HG03439 (cell line): ENCODE data around the gene CSNK1G2.

Source experiments
- ATAC-seq: cut with Tn5 transposase; IDR thresholded peaks from one replicate; pipeline ENCODE4 v1.9.1; 2021; ENCODE audit warnings: mild to moderate bottlenecking, moderate library complexity; ENCODE audit not compliant: unreplicated experiment

The CSNK1G2 gene

DNA sequence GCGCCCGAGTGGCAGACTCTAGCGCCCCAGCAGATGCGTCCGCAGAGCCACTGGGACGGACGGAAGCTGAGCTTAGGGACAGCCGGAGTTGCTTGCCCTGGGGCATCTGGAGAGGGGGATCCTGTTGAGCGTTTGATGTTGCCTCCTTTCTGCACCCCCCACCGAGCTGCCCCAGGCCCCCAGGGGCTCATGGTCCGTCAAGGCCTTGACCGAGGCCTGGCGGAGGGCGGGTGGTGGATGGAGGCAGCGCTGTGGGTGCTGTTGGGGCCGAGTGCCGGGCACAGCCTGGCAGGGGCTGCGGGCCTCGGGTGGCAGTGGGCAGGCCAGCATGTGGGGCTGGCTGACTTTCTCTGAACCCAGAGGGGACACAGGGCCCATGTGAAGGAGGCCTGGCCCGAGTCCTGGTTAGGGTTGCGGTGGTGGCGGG is 2.7 kb downstream of the CSNK1G2 start:
- ATAC-seq = no peak

DNA sequence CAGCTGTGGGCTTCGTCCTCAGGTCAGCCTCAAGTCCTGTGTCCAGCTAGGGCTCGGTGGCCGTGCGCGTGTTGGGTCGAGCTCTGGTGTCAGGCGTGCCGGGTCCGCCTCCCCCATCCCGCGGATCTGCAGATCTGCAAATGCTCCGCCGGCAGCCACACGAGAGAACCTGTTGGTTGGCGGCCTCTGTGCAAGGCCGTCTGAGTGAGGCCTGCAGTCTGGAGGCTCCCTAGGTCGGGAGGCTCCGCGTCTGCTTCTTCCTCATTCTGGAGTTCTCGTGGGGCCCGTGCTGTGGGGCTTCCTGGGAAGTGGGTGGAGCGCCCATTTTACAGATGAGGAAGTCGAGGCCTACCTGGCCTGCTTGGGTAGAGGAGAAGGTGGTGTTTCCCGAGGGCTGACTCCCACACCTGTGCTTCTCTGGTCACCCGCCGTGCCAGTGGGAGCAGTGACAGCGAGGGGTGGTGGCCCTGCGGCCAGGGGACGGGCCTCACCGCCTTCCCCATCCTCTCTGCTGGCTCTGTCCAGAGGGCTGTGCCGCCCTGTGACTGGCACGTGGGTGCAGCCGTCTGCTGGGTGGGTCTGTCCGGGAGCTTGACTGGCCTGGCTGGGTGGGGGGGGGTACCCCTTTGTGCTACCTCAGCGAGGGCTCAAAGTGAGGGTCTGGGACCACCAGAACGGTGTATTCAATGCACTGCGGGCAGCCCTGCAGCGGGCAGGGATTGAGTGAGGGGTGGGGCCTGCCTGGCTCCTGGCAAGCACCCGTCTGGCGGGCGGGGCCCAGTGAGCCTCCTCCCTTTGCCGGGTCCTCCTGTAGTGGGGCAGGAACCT is 3.3 kb downstream of the CSNK1G2 start:
- ATAC-seq = no peak

DNA sequence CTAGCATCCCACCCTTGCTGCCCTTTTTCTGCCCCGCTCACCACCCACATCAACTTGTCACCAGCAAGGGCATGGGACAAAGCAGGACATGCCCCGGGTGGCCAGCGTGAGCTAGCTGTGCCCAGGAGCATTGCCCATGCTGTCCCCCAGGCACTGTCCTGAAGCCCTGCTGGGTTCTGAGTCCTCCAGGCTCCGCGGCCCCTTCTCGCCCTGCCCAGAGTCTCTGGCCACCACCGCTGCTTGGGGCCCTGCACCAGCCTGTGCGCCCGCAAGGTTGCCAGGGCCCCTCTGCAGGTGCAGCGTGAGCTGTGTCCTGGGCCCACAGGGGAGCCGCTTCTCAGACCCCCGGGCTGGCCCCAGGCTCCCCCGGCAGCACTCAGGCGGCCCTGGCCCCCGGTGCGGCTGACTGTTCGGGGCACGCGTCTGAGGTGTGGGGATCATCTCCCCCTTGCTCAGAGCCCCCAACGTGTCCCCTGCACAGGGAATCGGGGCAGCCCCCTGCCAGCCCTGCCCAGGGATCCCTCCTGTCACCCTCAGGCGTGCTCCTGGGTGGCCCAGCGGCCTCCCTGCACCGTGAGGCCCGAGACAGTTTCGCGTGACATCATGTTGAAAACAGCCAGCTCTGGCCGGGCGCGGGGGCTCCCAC is 4.1 kb downstream of the CSNK1G2 start:
- ATAC-seq = no peak

DNA sequence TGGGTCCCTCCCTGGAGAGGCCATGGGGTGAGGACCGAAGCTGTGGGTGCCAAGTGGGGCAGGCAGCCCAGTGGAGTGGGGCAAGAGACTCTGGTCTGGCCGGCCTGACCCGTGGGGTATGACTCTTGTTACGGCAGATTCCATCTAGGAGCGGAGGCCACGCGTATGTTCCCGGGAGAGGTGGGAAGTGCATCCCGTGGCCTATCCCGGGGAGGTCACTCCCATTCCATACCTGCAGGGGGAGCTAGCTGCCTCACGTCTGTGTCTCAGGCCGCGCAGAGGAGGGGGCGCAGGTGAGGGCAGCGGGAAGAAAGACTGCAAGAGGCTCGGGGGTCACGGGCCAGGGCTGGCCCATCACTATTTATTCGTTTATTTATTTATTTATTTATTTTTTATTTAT is 4.9 kb downstream of the CSNK1G2 start:
- ATAC-seq = no peak

DNA sequence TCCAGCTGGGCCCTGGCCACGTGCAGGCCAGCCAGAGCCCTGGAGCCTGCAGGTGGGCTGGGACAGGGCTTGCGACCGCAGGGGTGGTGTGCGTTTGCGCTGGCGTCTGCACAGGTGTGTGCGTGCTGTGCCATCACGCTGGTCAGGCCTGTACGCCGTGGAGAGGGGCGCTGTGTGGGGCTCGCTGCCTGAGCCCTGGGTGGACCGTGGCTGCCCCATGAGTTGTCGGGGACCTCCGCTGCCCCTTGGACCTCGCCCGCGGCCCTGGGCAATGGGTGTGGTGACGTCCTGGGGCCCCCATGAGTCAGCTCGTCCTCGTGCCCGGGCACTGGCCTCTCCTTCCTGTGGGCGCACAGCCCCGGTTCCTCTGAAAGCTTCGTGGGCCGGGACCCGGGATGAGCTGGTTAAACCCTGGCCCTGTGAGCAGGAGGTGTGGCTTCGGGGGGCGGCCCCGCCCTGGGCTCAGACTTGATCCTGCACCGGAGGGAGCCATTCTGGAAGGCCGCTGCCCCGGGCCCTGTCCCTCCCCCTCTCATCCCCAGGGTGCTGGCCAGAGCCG is 6.8 kb downstream of the CSNK1G2 start:
- ATAC-seq = no peak

DNA sequence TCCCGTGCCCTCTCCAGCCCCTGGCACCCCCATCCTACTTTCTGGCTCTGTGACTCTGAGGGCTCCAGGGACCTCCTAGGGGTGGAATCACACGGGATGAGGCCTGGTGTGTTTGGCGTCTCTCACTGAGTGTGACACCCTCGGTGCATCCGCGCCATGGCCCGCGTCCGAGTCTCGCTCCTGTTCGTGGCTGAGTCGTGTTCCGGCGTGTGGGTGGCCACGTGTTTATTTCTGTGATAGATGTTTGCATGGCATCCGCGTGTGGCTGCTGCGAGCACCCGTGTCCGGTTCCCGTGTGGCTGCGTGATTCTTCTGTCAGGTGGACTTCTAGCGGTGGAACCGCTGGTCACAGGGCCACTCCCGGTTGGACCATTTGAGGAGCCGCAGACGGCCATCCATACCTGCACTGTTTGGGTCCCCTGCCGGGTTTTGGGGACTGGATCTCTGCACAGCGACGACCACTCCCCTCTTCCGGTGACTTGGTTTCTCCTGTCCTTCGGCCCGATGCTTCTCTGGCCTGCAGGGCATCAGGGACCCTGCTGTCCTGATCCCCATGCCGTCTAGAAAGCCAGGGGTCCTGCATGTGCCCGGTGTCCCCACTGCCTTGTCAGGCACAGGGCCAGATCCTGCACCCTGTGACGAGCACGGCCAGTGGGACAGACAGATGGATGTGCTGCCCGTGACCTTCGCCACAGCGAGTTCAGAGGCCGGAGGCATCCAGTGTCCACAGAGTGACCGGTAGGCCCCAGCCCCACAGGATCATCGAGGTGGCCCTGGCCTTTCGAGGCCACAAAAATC is 8.5 kb downstream of the CSNK1G2 start:
- ATAC-seq = no peak

DNA sequence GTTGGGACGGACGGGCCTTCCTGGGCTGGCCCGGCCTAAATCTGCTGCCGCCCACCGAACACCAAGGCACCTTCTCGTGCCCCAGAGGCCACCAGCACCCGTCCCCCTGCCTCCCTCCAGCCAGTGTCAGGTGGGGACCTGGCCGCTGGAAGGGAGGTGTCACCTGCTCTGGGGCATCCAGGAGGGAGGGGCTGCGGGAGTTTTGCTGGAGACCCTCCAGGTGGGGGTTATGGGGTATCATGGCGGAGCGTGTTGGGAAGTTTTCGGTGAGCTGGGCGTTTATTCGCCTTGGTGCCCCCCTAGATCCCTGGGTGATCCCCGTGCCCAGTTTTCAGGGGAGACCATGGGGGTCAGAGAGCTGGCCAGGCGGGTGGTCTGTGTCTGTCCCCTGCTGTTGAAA is 9.7 kb downstream of the CSNK1G2 start:
- ATAC-seq = no peak

DNA sequence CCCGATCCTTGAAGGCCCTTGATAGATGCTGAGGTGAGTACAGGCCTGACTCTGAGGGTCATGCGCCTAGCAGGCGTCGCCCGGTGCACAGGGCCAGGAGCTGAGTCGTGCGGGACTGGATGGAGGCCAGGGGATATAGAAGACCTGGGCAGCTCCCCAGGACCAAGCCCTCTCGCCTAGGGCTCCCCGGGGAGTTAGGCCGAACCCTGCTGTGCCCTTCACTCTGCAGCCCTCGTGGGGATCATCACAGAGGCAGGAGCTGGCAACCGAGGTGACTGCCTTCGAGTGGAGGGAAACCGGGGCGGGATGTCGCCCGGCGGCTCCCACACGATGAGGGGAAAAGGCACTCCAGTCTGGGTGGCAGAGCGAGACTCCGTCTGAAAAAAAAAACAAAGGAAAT is 11.7 kb downstream of the CSNK1G2 start:
- ATAC-seq = no peak

DNA sequence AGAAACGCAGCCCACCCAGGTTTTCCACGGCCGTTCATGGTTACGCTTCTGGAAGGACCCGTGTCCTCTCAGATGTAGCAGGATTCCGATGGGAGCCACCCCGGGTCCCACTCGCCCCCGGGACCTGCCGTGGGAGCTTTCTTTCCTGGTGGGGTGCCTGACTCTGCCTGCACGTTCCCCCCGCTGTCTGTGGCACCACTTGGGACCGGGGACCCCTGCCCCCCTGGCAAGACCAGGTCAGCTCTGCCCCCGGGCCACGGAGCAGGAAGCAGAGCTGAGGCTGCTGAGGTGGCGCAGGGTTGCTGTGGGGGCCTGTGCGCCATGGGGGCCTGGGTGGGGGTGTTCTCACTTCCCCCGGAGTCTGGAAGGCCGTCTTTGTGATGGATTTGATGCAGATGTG is 12.1 kb downstream of the CSNK1G2 start:
- ATAC-seq = no peak

DNA sequence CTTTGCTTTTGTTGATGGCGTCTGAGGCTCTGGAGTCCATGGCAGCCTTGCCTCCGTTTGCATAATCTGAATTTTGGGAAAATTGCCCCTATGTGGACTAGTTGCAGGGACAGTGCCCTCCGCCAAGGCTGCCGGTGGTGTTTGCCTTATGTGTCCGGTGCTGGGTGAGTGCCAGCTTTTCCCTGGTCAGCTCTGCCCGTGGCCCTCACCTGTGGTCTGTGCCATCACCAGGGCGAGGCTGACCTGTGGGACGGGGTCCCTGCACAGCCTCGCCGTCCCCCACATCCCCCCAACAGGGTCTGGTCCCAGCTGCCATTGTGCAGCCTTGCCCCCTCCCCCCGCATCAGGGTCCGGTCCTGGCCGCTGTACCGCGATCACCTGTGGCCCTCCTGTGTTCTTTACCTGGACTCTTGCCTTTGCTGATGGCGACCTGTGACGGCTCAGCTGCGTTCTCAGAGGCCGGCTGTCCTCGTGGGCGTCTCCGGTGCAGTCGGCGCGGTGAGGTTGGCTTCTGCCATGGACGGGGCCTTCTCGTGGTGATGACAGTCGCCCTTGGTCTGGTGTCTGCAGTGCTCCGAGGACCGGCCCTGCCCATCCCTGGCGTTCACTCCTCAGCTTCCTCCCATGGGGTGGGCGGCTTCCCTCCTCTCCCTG is 12.6 kb downstream of the CSNK1G2 start:
- ATAC-seq = no peak

DNA sequence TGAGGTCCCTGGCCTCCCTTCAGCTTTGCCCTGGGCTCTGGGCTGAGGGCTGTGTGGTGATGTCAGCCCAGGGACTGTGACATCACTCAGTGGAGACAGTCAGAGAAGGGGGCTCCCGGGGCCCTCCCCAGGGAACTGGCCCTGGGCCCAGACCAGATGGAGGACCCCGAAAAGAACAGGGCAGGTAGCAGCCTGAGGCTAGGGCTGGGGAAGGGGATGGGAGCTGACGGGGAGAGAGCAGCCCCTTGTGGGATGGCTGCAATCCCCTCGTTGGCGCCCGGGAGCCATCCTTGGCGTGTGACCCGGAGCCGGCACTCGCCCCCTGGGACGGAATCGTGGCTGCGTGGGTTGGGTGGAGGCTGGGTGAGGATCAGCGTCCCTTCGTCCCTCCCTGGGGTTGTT is 13.6 kb downstream of the CSNK1G2 start:
- no peak for ATAC-seq

DNA sequence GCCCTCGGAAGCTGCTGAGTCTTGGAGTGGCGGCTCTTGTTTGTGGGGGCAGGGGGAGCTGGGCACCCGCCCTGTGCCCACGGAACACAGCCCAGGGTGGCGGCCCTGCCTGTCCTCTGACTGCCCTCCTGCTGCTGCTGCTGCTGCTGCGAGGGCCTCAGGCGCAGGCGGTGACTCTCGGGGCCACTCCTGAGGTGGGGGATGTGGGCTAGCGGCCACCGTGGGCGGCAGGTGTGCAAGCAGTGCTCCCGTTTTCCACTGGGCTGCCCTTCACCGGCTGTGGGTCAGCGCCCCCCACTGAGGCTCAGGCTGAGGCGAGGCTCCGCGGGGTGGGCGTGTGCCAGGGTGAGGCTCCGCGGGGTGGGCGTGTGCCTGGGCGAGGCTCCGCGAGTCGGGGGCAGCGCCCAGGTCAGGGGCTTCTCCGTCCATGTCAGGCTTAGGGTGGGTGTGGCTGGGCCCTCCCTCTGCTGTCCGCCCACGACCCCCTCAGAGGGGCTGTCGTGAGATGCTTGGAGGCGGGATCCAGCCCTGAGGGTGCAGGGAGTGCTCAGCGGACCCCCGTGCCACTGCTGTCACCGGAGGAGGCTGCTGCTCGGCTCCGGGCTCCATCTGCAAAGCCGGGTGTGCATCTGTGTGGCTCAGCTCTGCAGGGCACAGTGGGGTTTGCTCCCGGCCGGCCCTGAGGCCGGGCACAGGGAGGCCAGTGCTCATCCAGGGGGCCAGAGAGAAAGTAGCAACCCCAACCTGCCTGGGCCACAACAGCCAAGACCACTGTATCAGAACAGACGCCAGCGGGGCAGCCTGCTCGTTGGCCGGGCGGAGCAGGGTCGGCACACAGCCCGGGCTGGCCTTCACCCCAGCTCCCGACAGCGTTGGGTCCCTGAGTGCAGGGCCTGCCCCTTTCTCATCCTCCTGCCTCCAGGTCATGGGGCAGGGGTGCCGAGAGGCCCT is 14.5 kb downstream of the CSNK1G2 start:
- ATAC-seq = no peak

DNA sequence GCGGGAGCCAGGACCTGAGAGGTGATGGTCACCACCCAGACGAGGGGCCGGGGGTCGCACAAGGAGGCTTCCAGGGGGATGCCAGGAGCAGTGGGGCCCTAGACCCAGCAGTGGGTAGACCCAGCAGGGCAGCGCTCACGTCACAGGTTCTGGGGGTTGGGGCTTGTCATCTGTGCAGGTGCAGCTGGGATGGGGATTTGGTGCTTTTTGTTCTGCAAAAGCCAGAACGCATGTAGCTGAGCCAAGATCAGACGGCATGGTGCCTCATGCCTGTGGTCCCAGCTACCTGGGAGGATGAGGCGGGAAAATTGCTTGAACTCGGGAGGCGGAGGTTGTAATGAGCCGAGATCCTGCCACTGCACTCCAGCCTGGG is 15.1 kb downstream of the CSNK1G2 start:
- no peak for ATAC-seq

DNA sequence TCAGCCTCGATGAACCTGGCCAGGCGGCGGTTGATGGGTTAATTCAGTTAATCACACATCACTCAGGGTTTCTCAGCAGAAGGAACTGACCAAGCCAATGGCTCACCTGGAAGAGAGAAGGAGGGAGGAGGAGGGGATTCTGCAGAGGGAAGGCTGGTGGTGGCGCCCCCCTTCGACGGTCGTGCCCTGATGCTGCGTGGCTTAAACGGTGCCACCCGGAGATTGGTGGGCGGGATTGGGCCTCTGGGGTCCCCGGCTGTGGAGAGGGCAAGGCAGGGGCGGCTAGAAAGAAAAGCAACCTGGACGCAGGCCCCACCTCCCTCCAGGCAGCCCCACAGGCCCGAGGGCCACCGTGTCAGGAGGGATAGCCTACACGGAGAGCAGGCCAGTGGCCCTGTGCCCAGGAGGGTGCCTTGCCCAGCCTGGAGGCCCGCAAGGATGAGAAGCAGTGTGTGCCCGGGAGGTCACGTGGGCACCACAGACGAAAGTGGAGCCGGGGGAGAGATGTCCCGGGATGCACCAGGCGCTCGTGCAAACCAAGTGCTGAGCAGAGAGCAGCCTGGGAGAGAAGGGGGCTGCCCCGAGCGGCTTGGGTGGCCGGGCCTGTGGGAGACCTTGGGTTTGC is 16.0 kb downstream of the CSNK1G2 start:
- no peak for ATAC-seq

DNA sequence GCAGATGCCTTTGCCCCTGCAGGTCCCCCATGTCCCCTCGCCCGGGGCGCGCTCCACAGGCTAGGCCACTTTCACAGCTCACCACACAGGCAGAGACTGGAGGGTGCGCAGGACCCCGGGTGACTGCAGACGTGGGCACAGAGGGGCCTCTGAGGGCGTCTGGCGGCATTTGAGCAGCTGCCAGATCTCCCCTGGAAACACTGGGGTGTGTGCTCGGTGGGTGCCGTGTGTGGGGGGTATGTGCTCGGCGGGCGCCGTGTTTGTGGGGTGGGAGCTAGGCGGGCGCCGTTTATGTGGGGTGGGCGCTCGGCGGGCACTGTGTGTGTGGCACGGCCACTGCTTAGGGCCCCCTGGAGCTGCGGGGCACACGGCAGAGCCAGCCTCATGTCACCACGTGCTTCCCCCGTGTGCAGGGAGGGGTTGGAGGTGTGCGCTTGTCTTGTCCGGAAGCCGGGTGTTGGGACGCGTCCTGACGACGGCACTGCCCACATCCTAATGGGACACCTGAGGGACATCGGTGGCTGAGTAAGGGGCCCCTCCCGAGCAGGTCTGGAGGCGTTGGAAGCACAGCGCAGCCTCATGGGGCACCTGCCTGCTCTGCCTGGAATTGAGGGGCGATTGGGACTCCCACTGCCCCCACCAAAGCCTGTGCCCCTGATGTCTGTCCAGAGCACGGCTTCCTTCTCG is 16.7 kb downstream of the CSNK1G2 start:
- ATAC-seq = no peak

DNA sequence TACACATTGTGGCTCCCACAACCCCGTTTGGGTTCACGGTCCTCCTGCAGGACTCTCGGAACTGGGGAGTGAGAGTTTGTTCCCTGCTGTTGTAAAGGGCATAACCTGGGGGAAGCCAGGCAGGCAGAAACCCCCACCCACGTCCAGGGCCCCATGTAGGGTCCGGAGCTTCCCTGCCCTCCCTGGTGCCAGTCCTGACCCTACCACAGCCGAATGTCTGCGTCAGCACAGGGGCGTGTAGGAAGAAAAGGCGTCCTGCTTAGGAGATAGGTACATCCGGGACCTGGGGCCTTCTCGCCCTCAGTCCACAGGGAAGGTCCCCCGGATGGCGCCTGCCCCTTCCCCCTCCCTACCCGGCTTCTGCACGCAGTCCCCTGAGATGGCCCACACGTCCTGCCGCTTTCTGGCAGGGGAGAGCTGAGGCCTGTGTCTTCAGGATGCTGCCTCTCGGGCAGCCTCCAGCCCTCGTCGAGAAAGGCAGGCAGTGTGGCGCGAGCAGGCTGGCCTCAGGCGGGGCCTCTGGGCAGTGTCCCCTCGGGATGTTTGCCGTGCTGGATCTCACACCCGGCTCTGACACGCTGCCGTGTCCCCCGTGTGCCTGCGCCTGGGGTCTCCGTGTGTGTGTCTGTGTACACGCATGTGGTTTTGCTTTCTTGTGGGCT is 19.1 kb downstream of the CSNK1G2 start:
- no peak for ATAC-seq

DNA sequence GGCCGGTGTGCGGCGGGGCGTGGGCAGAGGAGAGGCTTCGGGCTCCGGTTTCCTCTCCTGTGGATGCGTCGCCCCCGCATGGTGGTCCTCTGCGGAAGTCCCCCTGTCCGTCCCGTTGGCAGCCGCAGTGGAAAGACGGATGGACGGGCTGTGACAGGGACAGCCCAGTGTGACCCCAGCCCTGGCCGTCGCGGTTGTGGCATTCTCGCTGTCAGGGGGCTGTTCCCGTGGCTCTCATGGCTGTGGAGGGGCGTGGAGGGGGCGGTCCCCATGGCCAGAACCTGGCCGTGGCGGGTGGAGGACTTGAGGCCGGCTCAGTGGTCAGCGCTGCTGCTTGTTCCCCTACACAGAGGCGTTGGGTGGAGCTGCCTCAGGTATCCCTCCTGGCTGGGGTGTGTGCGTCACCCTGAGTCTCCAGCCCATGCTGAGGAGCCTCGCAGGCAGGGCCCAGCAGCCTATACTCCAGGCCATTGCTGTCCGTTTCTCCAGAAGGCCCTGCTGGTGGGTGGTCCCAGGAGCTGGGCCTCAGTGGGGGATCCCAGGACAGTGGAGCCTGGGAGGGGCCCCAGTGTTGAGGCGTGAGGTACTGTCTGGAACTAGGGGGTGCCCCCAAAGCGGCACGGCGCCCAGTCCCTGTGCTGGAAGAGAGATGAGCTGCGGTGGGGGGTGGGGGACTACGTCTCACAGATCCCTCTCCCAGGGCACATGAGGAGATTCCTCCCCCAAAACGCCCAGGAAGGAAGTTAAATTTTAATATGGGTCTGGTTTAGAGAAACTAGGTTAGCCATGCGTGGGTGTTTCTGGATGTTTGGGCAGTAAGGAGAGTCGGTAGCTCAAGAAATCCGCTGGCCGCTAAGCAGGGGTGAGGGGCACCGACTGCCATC is 20.3 kb downstream of the CSNK1G2 start:
- no peak for ATAC-seq
